T-helper 2 cell treated with Interferon-gamma antibody and Interleukin-4, amounts not matched to agents 100 ng/mL and 5 ng/mL, for 36 hours (primary cell): ENCODE measurements around the gene AMZ1. TPM values are rescaled to one million over a fixed set of nuclear protein-coding genes. Genes with fewer than 3 reads are reported as not detected.

Source experiments
- intact Hi-C: fragments of 100-400 bp; cut with micrococcal nuclease; formaldehyde crosslinking; loops from one replicate; pipeline ENCODE4 v1.15.1; 2023
- total RNA-seq: library from RNA; stranded (reverse); gene quantifications from 2 replicates; pipeline ENCODE4 v1.2.3, GENCODE V29; 2022

Gene AMZ1
- total RNA-seq, 1 donor from 2014 or later = 0.11 TPM

DNA sequence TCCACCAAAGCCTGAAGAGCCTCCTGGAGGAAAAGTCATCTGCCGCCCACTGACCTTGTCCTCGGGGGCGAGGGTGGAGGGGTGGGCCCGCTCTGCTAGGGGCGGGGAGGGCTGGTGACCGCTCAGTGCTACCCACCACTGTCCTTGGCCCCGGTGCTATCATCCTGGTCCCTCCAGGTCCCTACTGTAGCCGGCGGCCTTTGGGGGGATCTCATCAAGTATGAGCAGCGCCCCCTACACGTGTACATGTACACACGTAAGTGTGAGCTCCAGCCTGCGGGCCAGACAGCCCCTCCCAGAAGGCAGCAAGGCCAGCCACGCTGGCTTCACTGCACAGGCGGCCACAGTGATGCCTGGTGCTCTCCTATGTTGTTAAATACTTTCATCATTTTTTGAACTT is 36.7 kb upstream of the AMZ1 start:
- intact Hi-C loops = no loop called here

DNA sequence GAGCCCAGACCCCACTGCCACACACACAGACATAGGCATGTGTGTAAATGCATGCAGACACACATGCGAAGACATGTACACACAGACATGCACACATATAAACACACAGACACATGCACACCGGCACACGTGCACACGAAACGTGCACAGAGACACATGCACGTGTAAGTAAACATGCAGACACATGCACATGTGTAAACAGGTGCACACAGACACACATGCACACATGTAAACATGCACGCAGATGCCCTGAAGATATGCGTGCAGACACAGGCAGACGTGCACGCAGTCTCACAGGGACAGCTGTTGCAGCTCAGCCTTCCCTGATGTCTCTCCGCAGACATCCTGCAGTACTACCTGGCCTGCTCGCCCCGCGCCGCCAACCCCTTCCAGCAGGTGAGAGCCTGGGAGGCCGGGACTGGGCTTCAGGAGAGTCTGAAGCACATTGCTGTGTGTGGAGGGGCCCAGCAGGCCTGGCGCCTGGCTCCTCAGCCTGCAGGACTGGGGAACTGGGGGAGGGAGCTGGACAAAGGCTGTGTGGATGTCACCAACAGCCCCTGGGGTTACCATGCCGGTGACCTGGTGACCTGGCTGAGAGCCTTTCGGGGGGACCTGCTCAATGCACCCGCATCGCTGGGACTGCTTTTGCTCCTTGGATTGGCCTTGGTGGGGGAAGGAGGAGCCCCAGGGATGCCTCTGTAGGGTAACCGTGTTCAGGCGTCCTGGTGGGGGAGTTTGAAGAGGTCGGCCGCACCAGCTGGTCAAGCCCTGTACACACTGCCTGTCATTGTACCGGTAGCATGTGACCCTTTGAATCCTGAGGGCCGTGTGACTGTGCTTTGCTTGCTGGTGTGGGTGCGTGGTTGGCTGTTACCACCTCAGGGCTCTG is 35.9 kb upstream of the AMZ1 start:
- intact Hi-C loops = no loop called here

DNA sequence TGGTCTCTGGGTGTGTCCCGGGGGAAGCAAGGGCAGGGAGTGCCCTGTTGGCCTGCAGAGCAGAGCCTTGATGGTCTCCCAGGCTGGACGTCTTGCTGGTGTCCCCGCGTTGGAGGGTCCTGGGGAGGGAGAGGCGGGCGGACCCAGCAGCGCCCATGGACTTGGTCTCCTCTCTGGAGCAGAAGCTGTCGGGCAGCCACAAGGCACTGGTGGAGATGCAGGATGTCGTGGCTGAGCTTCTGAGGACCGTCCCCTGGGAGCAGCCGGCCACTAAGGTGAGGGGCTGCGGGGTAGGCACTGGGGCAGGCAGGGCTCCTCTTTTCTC is 35.3 kb upstream of the AMZ1 start:
- intact Hi-C loops = no loop called here

DNA sequence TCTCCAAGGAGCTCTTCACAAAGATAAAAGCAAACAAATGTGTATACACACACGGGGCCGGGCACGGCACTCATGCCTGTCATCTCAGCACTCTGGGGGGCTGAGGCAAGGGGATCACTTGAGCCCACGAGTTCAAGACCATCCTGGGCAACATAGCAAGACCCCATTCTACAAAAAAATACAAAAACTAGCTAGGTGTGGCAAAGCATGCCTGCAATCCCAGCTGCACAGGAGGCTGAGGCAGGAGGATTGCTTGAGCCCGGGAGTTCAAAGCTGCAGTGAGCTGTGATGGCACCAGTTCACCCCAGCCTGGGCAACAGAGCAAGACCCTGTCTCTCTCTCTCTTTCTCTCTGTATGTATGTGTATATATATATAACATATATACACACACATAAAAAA is 33.9 kb upstream of the AMZ1 start:
- intact Hi-C loops = no loop called here

DNA sequence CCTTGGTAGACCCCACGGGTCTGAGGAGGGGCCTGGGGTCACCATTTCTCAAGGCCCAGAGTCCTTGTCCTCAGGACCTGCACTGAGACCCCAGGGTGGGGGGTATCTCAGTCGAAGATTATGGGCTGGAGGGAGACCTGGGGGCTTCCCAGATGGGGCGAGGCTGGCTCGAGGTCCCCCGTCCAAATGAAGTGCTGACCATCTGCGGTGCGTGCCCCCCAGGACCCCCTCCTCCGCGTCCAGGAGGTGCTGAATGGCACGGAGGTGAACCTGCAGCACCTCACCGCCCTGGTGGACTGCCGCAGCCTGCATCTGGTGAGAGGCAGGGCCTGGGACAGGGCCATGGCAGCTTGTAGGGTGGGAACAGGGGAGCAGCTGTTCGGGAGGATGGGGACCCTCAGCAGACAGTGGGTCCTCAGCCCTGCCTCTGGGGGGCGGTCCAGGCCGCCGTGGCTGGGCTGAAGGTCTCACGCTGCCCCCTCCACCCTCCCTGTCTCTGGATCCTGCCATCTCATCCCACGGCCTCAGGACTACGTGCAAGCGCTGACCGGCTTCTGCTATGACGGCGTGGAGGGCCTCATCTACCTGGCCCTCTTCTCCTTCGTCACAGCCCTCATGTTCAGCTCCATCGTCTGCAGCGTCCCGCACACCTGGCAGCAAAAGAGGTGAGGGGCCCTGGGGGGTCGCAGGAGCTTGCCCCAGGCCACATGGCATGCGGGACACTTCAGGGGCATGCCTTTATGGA is 32.0 kb upstream of the AMZ1 start:
- intact Hi-C loops = no loop called here

DNA sequence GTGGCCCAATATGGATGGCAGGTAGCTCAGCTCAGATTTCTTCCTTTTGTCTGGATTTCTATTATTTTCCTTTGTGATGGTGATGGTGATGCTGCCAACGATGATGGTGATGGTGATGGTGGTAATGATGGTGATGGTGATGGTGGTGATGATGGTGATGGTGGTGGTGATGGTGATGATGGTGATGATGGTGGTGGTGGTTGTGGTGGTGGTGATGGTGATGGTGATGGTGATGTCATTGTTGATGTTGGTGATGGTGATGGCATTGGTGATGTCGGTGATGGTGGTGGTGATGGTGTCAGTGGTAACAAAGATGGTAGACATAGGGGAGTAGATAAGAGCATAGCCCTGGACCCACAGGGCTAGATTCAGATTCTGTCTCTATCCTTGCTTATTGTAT is 30.8 kb upstream of the AMZ1 start:
- intact Hi-C loops = no loop called here

DNA sequence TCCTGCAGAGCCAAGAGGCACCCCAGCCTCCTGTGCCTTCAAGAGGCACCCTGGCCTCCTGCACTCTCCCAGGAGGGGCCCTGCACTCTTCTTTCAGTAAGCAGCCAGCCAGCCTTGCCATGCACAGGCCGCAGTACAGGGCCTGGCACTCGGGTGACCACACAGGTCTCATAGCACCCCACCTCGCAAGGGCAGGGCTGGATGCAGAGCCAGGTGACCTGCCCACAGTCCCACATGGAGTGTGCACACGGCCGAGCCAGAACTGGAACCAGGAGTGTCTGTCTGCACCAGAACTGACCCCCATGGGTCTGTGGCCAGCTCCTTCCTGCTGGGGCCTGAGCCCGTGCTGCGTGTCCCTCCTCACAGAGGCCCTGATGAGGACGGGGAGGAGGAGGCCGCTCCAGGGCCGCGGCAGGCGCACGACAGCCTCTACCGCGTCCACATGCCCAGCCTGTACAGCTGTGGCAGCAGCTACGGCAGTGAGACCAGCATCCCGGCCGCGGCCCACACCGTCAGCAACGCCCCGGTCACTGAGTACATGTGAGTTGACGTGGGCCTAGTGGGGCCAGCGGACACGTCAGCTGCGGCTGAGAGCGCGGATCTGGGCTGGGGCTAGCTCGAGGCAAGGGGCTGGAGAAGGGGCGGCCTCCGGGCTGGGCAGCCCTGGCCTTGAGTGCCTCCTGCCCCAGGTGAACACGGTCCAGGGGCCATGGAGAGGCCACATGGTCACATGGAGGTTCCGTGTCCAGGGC is 29.9 kb upstream of the AMZ1 start:
- intact Hi-C loops = no loop called here

DNA sequence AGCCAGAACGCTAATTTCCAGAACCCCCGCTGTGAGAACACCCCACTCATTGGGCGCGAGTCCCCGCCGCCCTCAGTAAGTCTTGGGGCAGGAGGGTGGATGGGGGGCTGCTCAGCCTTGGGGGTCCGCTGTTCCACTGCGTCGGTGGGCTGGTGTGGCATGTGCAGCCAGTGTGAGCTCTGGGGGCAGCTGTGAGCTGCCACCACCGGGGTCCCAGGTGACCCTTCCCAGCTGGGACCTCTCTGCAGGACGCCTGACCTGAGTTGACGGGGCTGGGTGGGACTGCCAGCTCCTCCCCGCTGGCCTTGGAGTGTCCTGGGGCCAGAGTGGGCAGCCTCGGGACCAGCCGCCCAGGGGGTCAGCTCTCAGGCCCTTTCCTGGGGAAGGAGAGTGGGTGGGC is 29.1 kb upstream of the AMZ1 start:
- intact Hi-C loops = no loop called here

DNA sequence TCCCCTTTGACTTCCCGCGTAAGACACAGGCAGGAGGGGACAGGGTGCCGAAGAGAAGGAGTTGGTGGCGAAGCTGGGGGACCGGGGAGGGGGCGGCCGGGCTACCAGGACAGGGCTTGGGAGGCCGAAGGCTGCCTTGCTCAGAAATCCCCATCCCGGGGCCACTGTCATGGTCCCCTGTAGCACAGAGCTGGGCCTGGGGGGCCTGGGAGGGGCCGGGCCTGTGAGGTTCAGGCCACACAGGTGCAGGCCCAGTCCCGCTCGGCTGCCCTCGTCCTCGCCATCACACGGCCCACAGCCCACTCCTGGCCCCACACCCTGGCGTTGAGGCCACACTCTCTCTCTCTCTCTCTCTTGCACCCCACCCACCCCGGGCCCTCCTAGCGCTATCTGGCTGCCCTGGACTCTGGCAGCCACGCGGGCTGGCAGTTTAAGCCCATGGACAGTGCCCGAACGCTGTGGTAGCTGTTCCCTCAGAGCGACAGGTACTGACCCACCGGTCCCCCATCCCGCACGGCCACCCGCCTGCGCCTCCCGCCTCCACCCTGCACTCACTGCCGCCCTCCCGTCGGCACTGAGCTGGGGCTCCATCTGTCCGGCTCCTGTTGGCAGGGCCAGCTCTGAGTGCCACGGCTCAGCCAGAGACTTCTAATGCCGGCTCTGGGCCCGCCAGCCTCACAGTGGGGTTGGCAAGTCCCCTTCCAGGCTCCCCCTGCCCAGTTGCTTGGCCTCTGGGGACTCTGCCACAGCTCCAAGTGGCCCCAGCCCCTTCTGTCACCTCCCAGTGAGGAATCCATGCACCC is 28.2 kb upstream of the AMZ1 start:
- intact Hi-C loops = no loop called here

DNA sequence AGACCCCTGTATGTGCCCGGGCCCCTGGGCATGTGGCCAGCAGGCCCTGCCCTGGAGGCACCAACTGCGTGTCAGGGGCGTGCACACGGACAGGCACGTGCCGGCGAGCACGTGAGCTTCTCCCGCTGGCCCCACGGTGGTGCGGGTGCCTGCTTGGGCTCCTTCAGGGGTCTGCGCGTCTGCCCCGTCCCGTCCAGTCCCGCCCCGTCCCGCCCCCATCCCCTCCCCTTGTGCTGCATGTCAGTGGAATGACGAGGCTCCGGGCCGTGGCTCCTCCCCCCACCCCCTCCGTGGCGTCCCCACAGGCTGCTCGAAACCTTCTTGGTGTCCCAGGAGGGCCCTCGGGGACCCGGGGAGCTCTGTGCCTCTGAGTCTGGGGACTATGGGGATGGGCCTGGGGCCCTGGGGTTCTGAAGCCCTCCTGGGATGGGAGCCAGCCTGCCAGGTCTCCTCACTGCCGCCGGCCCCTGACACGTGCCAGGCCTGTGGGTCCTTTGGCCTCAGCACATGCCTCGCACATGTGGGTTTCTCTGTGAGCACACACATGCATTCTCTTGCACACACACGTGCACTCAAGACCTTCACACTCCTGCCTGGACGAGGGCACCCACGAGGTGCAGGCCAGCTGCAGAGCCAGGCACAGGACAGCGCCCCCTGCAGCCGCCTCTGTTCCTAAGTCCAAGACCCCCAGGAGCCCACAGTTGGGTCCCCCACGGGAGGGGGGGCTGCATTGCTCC is 27.5 kb upstream of the AMZ1 start:
- intact Hi-C loops = no loop called here

DNA sequence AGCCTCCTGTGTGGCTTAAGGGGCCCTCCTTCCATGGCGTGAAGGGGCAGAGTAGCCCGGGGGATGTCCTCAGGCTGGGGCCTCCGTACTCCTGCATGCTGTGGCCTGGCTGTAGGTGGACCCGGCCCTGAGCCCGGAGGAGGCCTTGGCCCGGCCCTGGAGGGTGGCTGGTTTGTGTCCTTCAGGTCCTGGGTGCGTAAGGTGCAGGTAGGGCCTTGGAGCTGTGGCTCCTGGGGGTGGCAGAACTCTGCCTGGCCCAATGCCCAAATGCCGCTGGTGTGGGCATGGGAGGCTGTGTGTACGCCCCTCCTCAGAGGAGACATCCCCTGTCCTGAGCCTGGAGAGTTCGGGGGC is 26.9 kb upstream of the AMZ1 start:
- intact Hi-C loops = no loop called here

DNA sequence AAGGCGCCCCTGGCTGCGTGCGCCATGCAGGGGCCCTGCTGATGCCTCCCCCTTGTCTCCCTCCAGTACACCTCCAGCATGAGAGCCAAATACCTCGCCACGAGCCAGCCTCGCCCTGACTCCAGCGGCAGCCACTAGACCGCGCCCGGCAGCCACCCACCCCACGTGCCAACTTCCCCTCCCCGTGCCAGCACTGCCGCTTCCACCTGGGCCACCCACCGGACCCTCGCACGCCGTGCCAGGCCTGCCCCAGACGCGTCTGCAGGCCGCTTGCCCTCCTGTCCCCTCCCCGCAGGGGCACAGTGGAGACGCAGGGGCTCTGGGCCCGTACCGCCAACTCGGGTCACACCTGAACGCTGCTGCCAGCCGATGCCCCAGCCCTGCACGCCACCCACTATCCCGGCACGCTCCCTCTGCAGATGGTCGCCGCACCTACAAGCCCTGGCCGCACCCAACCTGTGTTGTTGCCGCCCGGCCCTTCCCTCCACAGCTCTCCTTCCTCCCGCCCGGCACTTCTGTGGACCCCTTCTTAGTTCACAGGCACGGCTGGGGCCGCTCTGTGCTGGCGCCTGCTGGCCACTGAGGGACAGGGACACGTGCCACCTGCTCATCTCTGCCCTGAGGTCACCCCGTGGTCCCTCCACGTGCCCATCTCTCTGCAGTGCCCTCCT is 26.3 kb upstream of the AMZ1 start:
- intact Hi-C loops = no loop called here

DNA sequence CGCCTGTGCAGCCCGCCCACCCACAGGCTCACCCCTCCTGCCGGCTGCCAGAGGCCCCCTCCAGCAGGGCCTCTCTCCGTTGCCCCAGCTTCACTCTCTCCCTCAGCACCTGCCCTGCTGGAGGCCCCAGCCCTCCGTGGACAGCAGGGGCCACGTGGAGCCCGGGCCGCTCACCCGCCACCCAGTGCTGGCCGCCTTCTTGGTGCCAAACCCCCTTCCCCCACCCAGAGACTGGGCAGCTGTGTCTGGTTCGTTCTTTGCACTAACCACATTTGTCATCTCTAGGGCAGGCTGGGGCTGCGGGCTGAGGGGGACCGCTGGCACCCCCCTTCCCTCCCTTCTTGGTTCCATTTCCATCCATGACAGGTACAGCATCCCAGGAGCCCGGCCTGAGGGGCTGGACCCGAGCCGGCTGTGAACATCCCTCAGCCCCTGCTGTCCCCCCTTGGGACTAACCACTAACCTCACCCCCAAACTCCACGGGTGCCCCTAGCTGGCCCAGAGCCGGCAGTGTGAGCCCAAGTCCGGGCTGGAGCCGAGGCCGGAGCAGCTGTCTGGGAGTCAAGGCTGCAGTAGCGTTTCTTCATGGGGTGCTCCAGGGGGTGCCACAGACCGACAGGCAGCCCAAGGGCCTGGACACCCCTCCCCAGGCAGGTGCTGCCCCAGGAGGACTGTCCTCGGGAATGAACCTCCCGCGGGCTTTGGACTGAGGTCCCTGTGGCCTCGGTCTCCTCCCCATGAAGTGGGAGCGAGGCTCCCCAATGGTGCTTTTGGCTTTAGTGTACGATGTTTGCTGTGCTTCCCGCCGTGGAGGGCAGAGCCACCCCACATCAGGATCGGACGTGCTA is 25.5 kb upstream of the AMZ1 start:
- intact Hi-C loops = no loop called here

DNA sequence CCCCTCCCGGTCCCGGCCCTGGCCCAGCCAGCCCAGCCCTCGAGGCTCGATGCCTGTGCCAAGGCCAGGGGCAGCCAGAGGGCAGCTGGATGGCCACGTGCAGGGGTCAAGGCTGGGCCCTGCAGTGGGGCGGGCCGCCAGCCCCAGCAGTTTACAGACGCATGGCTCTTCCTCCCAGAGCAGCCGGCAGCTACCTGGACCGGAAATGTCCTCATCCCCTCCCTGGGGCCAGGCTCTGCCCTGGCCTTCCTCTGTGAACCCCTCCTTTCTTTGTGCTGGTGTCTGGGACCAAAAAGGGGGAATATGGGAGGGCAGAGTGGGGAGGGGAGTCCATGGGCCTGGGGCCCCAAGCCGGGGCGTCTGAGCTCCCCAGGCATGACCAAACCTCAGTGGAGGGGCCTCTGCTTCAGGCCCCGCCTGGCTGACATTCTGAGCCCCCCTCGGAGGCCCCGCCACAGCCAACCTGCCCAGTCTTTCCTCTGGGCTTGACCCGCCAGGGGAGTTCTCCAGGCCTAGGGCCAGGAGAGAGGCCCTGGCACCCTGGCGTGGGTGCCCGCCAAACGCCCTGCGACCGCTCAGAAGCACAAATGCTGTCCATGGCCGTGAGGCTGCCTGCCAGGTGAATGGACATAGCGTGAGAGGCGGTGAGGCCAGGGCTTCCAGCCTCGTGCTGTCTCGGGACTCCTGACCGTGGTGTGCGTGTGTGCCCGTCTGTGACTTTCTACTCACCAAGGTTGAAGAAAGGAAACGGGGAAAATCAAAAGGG is 24.7 kb upstream of the AMZ1 start:
- intact Hi-C loops = no loop called here

DNA sequence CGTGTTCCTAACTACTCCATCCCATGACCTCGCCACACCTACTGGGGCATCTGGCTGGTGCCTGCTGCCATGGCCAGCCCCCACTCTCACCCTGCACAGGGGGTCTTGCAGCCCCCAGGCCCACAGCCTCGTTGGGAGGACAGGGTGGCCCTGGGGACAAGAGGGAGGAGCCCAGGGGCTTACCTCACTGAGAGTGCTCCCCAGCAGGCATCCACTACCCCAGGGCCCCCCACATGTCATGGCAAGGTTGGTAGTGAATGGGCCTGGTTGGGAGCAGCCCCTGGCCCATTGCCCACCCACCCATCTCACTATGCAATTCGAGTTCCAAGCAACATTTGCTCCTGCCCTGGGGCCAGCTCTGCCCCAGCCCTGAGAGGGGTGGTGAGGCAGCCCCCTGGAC is 24.0 kb upstream of the AMZ1 start:
- intact Hi-C loops = no loop called here

DNA sequence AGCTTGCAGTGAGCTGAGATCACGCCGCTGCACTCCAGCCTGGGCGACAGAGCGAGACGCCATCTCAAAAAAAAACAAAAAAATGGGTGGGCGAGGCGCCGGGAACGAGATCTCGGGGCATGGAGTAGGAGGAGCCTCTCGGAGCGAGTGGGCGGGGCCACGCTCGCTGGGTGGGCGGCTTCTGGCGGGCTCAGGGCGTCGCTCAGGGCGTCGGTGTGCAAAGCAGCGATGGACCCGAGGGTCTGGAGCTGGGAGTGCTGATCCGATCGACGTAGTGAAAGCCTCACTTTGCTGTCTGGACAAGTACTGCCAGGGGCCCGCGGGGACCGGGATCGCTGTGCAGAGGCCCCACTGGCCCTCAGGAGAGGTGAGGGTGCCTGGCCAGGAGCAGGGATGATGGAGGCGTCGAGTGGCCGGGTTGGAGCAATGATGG is 22.6 kb upstream of the AMZ1 start:
- intact Hi-C loops = no loop called here

DNA sequence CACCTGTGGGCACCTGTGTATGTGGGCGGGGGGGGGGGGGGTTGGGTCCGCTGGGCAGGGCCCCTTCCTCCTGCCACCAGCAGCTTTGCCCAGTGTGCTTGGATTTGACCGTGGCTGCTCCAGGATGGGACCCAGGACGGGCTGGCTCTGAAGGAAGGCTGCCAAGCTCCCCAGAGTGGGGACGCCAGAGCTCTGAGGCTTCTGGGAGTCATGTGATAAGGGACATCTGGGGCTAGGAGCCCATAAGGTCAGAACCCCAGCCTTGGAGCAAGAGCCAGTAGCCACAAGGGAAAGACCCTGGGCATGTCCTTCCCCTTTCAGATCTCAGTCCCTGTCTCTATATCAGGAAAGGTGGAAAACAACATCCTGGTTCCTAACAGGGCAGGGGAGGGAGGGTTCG is 21.8 kb upstream of the AMZ1 start:
- intact Hi-C loops = no loop called here

DNA sequence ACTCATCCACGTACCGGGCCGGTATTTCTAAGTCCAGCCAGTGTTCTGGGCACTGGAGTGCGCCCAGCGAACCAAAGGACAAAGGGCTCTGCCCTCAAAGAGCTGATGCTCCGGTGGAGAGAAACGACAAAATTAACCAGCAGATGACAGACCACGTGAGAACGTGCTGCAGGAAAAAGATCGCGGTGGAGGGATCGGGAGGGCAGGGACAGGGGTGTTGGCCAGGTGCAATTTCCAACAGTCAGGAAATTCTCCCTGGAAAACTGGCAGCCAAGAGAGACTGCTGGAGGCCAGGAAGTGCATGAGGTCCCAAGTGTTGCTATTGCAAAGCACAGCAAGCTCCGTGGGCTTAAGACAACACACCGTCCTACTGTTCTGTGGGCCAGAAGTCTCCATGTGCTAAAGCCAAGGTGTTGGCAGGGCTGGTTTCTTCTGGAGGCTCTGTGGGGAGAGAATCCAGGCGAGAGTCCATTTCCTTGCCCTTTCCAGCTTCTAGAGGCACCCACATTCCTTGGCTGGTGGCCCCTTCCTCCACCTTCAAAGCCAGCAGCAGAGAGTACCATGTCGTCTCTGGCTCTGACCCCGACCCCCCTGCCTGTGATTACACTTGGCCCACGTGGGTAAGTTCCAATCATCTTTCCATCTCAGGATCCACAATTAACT is 21.3 kb upstream of the AMZ1 start:
- intact Hi-C loops = no loop called here
